Left ventricle myocardium inferior (tissue), 1 donor: ENCODE measurements around the gene HAT1. TPM values are rescaled to one million over a fixed set of nuclear protein-coding genes. Genes with fewer than 3 reads are reported as not detected.
"Not testable (repeated sequence)": the region's sequence is repeated elsewhere in the genome, so short reads cannot be mapped to it uniquely, and the experiment has no call there.

Source experiments
- DNase-seq: peaks from one replicate; pipeline ENCODE4 v3.0.0-alpha.2; 2020
- H3K27ac ChIP-seq: fragments of 200-600 bp; replicated peaks from 2 replicates; pipeline ENCODE4 v1.8.0; 2021
- H3K27me3 ChIP-seq: fragments of 200-600 bp; 2 replicates; pipeline ENCODE4 v1.8.0; 2021; ENCODE audit warnings: low read depth
- H3K36me3 ChIP-seq: fragments of 200-600 bp; 2 replicates; pipeline ENCODE4 v1.8.0; 2021
- H3K4me1 ChIP-seq: fragments of 200-600 bp; 2 replicates; pipeline ENCODE4 v1.8.0; 2021
- H3K4me3 ChIP-seq: fragments of 200-600 bp; 2 replicates; pipeline ENCODE4 v1.8.0; 2021; ENCODE audit warnings: mild to moderate bottlenecking, moderate library complexity
- H3K9me3 ChIP-seq: fragments of 200-600 bp; replicated peaks from 2 replicates; pipeline ENCODE4 v1.8.0; 2021
- intact Hi-C: fragments of 100-400 bp; cut with micrococcal nuclease; formaldehyde crosslinking; loops from one replicate; pipeline ENCODE4 v1.11.0; 2022
- total RNA-seq: library from RNA; stranded (reverse); fragmentation: NEBNext Ultra II Directional; extraction: Animal tissue kit (Norgen Biotek cat#: 25700); gene quantifications from one replicate; pipeline ENCODE4 v1.2.1, GENCODE V29; 2021
- TF ChIP-seq, protein P1 (sequence below): fragments of 200-600 bp; IDR thresholded peaks from 2 replicates; pipeline ENCODE4 v1.8.0; 2021; ENCODE audit warnings: antibody characterized with exemption, mild to moderate bottlenecking, borderline replicate concordance
- donor health status: DM: no; HTN: yes; CAD: no; lungs with severe emphysema.

The HAT1 gene
- total RNA-seq, 1 donor from 2014 or later = 31.0 TPM

DNA sequence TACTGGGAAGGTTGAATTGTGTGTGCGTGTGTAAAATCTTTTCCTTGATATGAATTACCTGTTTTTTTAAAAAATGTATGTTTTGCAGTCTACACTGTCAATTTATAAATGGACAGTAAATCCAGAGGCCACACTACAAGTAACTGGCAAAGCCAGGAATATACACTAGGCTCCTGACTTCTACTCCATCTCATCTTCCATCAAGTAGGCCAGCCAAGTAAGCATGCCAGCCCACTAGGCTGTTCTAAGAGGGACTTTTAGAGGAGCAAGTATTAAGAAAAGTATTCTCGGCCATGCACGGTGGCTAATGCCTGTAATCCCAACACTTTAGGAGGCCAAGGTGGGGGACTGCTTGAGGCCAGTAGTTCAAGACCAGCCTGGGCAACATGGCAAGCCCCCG lies 64.5 kb downstream of the HAT1 start:
- no peak for DNase-seq
- intact Hi-C loops = no loop called here
- TF ChIP-seq, protein P1, sequence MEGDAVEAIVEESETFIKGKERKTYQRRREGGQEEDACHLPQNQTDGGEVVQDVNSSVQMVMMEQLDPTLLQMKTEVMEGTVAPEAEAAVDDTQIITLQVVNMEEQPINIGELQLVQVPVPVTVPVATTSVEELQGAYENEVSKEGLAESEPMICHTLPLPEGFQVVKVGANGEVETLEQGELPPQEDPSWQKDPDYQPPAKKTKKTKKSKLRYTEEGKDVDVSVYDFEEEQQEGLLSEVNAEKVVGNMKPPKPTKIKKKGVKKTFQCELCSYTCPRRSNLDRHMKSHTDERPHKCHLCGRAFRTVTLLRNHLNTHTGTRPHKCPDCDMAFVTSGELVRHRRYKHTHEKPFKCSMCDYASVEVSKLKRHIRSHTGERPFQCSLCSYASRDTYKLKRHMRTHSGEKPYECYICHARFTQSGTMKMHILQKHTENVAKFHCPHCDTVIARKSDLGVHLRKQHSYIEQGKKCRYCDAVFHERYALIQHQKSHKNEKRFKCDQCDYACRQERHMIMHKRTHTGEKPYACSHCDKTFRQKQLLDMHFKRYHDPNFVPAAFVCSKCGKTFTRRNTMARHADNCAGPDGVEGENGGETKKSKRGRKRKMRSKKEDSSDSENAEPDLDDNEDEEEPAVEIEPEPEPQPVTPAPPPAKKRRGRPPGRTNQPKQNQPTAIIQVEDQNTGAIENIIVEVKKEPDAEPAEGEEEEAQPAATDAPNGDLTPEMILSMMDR = no peak
- Histone ChIP-seq H3K4me1 (no peaks in the 10 kb centered on the region), H3K27ac (no peak overlapping the region), H3K9me3 (no peaks in the 10 kb centered on the region), H3K4me3 (no peak overlapping the region), H3K27me3 (no peaks in the 10 kb centered on the region), H3K36me3 (peaks cover 23% of the 10 kb centered on the region)

DNA sequence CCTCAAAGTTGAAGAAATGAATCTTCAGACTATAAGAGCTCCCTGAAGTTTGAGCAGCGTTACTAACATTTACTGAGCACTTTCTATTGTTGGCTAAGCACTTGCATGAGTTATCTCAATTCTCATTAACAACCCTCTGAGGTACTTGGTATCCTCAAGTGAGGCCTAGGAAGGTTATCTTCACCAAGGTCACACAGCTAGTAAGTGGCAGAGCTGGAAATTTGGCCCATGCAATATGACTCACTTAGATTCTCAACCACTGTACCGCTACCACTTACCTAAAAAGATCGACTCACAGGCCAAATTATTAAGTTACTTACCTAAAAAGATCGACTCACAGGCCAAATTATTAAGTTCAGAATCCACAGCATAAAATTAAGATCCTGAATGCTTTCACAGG lies 68.8 kb downstream of the HAT1 start:
- intact Hi-C loops = no loop called here
- Histone ChIP-seq H3K4me3 (no peak overlapping the region), H3K27me3 (no peaks in the 10 kb centered on the region), H3K9me3 (no peaks in the 10 kb centered on the region), H3K27ac (no peak overlapping the region), H3K36me3 (no peaks in the 10 kb centered on the region), H3K4me1 (no peaks in the 10 kb centered on the region)
- TF ChIP-seq, protein P1 = no peak
- no peak for DNase-seq

DNA sequence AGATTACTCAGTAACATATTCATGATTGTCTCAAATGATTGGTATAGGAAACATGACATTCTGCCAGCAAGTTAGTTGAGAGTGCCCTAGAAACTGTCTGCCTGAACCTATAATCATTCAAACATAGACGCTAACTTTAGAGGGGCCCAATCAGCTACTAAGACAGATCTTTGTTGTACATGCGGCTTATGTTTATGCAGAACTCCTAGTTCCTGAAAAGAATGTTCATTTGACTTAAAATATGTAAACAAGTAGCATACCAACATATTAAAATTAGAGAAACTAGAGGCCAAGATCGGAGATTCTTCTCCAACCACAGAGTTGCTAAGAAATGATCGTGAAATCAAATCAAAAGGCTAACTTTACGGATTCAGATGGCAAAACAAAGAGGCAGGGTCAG lies 73.3 kb downstream of the HAT1 start:
- DNase-seq = no peak
- H3K36me3 ChIP-seq = no peaks in the 10 kb centered on the region
- peaks cover 15% of the 10 kb centered on the region for H3K4me1 ChIP-seq
- H3K4me3 ChIP-seq = no peak overlapping the region
- TF ChIP-seq, protein P1 = no peak
- no peaks in the 10 kb centered on the region for H3K9me3 ChIP-seq
- intact Hi-C loops = no loop called here
- H3K27ac ChIP-seq = no peak overlapping the region
- peaks cover 4% of the 10 kb centered on the region for H3K27me3 ChIP-seq

GRCh38 chr2:171996021-171996420 lies 73.8 kb downstream of the HAT1 start:
- H3K27ac ChIP-seq = no peak overlapping the region

DNA sequence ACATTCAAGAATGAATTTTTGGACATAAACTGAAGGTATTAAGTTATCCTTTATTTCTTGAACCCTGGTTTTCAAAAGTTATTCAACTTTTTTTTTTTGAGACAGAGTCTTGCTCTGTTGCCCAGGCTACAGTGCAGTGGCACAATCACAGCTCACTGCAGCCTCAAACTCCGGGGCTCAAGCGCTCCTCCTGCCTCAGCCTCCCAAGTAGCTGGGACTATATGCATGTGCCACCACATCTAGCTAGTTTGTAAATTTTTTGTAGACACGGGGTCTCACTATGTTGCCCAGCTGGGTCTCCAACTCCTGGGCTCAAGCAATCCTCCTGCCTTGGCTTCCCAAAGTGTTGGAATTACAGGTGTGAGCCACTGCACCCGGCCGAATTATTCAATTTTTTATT lies 74.8 kb downstream of the HAT1 start:
- H3K27ac ChIP-seq, intact Hi-C loops, H3K27me3 ChIP-seq, H3K36me3 ChIP-seq, DNase-seq, H3K4me3 ChIP-seq, H3K9me3 ChIP-seq: not testable (repeated sequence)
- H3K4me1 ChIP-seq = peaks cover 17% of the 10 kb centered on the region

More at GRCh38 chr2:171996021-171996420, 73.8 kb downstream of the HAT1 start:
- no peak for DNase-seq
- H3K4me3 ChIP-seq = no peak overlapping the region
- intact Hi-C loops = no loop called here
- H3K4me1 ChIP-seq = peaks cover 17% of the 10 kb centered on the region
- peaks cover 4% of the 10 kb centered on the region for H3K27me3 ChIP-seq
- H3K36me3 ChIP-seq = no peaks in the 10 kb centered on the region
- H3K9me3 ChIP-seq = no peaks in the 10 kb centered on the region
- TF ChIP-seq, protein P1 = no peak

DNA sequence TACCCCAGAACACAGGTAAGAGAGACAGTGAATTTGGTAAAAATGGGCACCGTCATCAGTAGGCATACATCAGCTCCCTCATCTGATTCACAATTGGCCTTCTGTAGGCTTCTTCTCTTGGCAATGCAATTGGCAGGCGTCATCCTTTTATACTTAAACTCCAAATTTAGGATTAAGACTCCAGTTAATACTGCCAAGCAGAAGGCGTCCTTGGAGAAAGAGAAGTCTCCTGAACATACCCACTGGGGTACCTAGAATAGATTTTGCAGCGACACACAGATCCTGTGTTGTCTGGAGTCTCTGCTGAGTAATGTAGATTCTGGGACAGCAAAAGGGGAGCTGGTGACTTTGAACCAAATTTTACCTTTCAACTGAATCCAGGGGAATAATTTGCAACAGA lies 76.9 kb downstream of the HAT1 start:
- Histone ChIP-seq H3K4me1 (peaks cover 17% of the 10 kb centered on the region), H3K27me3 (peaks cover 4% of the 10 kb centered on the region), H3K27ac (peak overlapping the region; percentile 50), H3K9me3 (no peaks in the 10 kb centered on the region), H3K36me3 (no peaks in the 10 kb centered on the region), H3K4me3 (peak overlapping the region; percentile 82)
- intact Hi-C loops = no loop called here
- DNase-seq = no peak
- TF ChIP-seq, protein P1 = no peak
